GM18508 (cell line): ENCODE results near the gene OR56A3.
"Not testable (repeated sequence)": the region's sequence is repeated elsewhere in the genome, so short reads cannot be mapped to it uniquely, and the experiment has no call there.

ENCODE experiments used
- ATAC-seq: cut with Tn5 transposase; IDR thresholded peaks from one replicate; pipeline ENCODE4 v1.9.1; 2021; ENCODE audit warnings: moderate number of reproducible peaks; ENCODE audit not compliant: insufficient read depth, unreplicated experiment

OR56A3 gene

GRCh38 chr11:5941951-5942350 lies at the start of gene OR56A3:
OR56A3 (plus strand) TSS chr11:5942251; CDS start chr11:5947347, 5,096 bp downstream.
- no peak for ATAC-seq

- ATAC-seq = no peak
Measured at GRCh38 chr11:5892908-5893307, 49.1 kb upstream of the OR56A3 start, which contains the start of gene OR52E5. OR52E5 (plus strand) TSS chr11:5893208; CDS start chr11:5900777, 7,569 bp downstream.

GRCh38 chr11:5899534-5899933 lies 42.5 kb upstream of the OR56A3 start:
- no peak for ATAC-seq

GRCh38 chr11:5910540-5910939 lies 31.5 kb upstream of the OR56A3 start:
- no peak for ATAC-seq

- ATAC-seq = no peak
Measured at GRCh38 chr11:5922749-5923426, 19.2 kb upstream of the OR56A3 start.

- ATAC-seq = no peak
Measured at GRCh38 chr11:5923427-5923776, 18.6 kb upstream of the OR56A3 start.

- ATAC-seq = no peak
Measured at GRCh38 chr11:5923794-5924193, 18.3 kb upstream of the OR56A3 start.

GRCh38 chr11:5928271-5928670 lies 13.8 kb upstream of the OR56A3 start:
- ATAC-seq = no peak

GRCh38 chr11:5928811-5929210 lies 13.2 kb upstream of the OR56A3 start:
- ATAC-seq = no peak

- ATAC-seq = no peak
Measured at GRCh38 chr11:5929571-5930368, 12.3 kb upstream of the OR56A3 start.

GRCh38 chr11:5930614-5931013 lies 11.4 kb upstream of the OR56A3 start:
- ATAC-seq = no peak

GRCh38 chr11:5931061-5931460 lies 11.0 kb upstream of the OR56A3 start:
- ATAC-seq = no peak

GRCh38 chr11:5932671-5933070 lies 9.4 kb upstream of the OR56A3 start:
- no peak for ATAC-seq

GRCh38 chr11:5933116-5933515 lies 8.9 kb upstream of the OR56A3 start:
- ATAC-seq = no peak

- no peak for ATAC-seq
Measured at GRCh38 chr11:5937868-5938602, 4.0 kb upstream of the OR56A3 start.

GRCh38 chr11:5938603-5938965 lies 3.5 kb upstream of the OR56A3 start:
- ATAC-seq = no peak

- no peak for ATAC-seq
Measured at GRCh38 chr11:5940748-5941147, 1.3 kb upstream of the OR56A3 start.

GRCh38 chr11:5955586-5955985 lies 13.5 kb downstream of the OR56A3 start:
- no peak for ATAC-seq

- ATAC-seq = not testable (repeated sequence)
Measured at GRCh38 chr11:5960704-5961320, 18.8 kb downstream of the OR56A3 start.

- no peak for ATAC-seq
Measured at GRCh38 chr11:5966958-5967357, 24.9 kb downstream of the OR56A3 start.

- ATAC-seq = no peak
Measured at GRCh38 chr11:5967708-5968107, 25.7 kb downstream of the OR56A3 start.
